Neural progenitor cell (in vitro differentiated cells): ENCODE results near the gene RGSL1. TPM values are rescaled to one million over a fixed set of nuclear protein-coding genes. Genes with fewer than 3 reads are reported as not detected.
A peak's percentile ranks its signal among the peaks of the same experiment; 100 is the strongest.
"Not testable (repeated sequence)": the region's sequence is repeated elsewhere in the genome, so short reads cannot be mapped to it uniquely, and the experiment has no call there.

Source experiments
- DNase-seq: peaks from one replicate; pipeline ENCODE4 v3.0.0-alpha.2; 2016; ENCODE audit warnings: low spot score
- H2AFZ ChIP-seq: fragments of 200-600 bp; sonication (generic); replicated peaks from 2 replicates; pipeline ENCODE4 v1.6.1; 2016; ENCODE audit warnings: antibody characterized with exemption
- H3F3A ChIP-seq: fragments of 200-600 bp; sonication (generic); 2 replicates; pipeline ENCODE4 v1.6.1; 2016; ENCODE audit warnings: antibody characterized with exemption, low read depth
- H3K27ac ChIP-seq: fragments of 200-600 bp; sonication (generic); 2 replicates; pipeline ENCODE4 v1.5.1; 2016; ENCODE audit warnings: mild to moderate bottlenecking
- H3K27me3 ChIP-seq: fragments of 200-600 bp; sonication (generic); 2 replicates; pipeline ENCODE4 v1.6.1; 2016; ENCODE audit warnings: mild to moderate bottlenecking, moderate library complexity
- H3K36me3 ChIP-seq: fragments of 200-600 bp; sonication (generic); 2 replicates; pipeline ENCODE4 v1.5.1; 2016
- H3K4me1 ChIP-seq: fragments of 200-600 bp; sonication (generic); 2 replicates; pipeline ENCODE4 v1.6.1; 2016; ENCODE audit warnings: mixed run types
- H3K4me2 ChIP-seq: fragments of 200-600 bp; sonication (generic); 2 replicates; pipeline ENCODE4 v1.6.1; 2016
- H3K4me3 ChIP-seq: fragments of 200-600 bp; sonication (generic); 2 replicates; pipeline ENCODE4 v1.5.1; 2016
- H3K79me2 ChIP-seq: fragments of 200-600 bp; sonication (generic); 2 replicates; pipeline ENCODE4 v1.6.1; 2016; ENCODE audit warnings: low read depth
- H3K9ac ChIP-seq: fragments of 200-600 bp; sonication (generic); 2 replicates; pipeline ENCODE4 v1.6.1; 2016
- H3K9me3 ChIP-seq: fragments of 200-600 bp; sonication (generic); 2 replicates; pipeline ENCODE4 v1.5.1; 2016; ENCODE audit warnings: low read depth
- H4K20me1 ChIP-seq: fragments of 200-600 bp; sonication (generic); 2 replicates; pipeline ENCODE4 v1.6.1; 2016; ENCODE audit warnings: low read depth
- H3K27ac Mint-ChIP-seq: 3 replicates; pipeline ENCODE4 v1.8.0; 2021; ENCODE audit warnings: mixed read lengths
- H3K27me3 Mint-ChIP-seq: 2 replicates; pipeline ENCODE4 v1.8.0; 2022; ENCODE audit warnings: low read depth, mild to moderate bottlenecking, inconsistent platforms, moderate library complexity, mixed read lengths; ENCODE audit not compliant: insufficient read depth
- H3K36me3 Mint-ChIP-seq: 3 replicates; pipeline ENCODE4 v1.8.0; 2021; ENCODE audit warnings: mixed read lengths
- H3K4me1 Mint-ChIP-seq: 3 replicates; pipeline ENCODE4 v1.8.0; 2021; ENCODE audit warnings: mixed read lengths
- H3K4me3 Mint-ChIP-seq: 3 replicates; pipeline ENCODE4 v1.8.0; 2021; ENCODE audit warnings: mild to moderate bottlenecking, moderate library complexity, mixed read lengths
- H3K9me3 Mint-ChIP-seq: 3 replicates; pipeline ENCODE4 v1.8.0; 2020; ENCODE audit warnings: mixed read lengths
- EZH2 ChIP-seq: fragments of 200-600 bp; sonication (generic); IDR thresholded peaks from 2 replicates; pipeline ENCODE4 v1.6.1; 2017; ENCODE audit warnings: antibody characterized with exemption, mild to moderate bottlenecking, moderate library complexity
- EZH2phosphoT487 ChIP-seq: fragments of 200-600 bp; sonication (generic); IDR thresholded peaks from 2 replicates; pipeline ENCODE4 v1.6.1; 2017; ENCODE audit warnings: antibody characterized with exemption
- total RNA-seq: library from RNA; depleted of rRNA; stranded (reverse); fragments of >200 nt; gene quantifications from 2 replicates; pipeline ENCODE4 v1.2.3, GENCODE V29; 2015; ENCODE audit warnings: low replicate concordance
- TF ChIP-seq, protein P1 (sequence below): fragments of 200-600 bp; sonication (generic); IDR thresholded peaks from 2 replicates; pipeline ENCODE4 v1.5.1; 2017; ENCODE audit warnings: antibody characterized with exemption, mild to moderate bottlenecking

RGSL1 gene
- total RNA-seq, 1 donor from 2014 or later = not detected

DNA sequence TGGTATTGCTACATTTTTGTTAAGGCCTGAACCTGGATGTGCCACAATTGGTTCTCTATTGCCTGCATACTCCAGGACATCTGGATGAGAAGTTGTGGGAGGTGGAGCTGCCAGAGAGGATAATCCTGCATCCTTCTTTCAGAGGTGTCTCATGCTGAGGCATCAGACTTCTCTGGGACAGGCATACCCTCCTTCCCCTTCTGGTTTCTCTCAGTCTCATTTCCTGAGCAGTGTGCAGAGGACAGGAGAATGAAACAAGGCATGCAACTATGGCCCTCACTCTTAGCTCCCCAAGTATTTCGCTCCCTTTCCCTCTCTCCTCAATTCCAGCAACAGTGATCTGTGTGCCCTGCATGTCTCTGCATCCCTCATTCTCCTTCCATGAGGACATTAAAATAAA, 7.6 kb upstream of the RGSL1 start:
- no peaks in the 10 kb centered on the region for H4K20me1 ChIP-seq
- H3K9me3 ChIP-seq = no peaks in the 10 kb centered on the region
- H2AFZ ChIP-seq = no peak overlapping the region
- no peak overlapping the region for H3K27ac ChIP-seq
- TF ChIP-seq EZH2phosphoT487 (no peak), EZH2 (no peak)
- TF ChIP-seq, protein P1, sequence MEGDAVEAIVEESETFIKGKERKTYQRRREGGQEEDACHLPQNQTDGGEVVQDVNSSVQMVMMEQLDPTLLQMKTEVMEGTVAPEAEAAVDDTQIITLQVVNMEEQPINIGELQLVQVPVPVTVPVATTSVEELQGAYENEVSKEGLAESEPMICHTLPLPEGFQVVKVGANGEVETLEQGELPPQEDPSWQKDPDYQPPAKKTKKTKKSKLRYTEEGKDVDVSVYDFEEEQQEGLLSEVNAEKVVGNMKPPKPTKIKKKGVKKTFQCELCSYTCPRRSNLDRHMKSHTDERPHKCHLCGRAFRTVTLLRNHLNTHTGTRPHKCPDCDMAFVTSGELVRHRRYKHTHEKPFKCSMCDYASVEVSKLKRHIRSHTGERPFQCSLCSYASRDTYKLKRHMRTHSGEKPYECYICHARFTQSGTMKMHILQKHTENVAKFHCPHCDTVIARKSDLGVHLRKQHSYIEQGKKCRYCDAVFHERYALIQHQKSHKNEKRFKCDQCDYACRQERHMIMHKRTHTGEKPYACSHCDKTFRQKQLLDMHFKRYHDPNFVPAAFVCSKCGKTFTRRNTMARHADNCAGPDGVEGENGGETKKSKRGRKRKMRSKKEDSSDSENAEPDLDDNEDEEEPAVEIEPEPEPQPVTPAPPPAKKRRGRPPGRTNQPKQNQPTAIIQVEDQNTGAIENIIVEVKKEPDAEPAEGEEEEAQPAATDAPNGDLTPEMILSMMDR = no peak
- H3K4me3 Mint-ChIP-seq = no peak overlapping the region
- peaks cover 13% of the 10 kb centered on the region for H3K9me3 Mint-ChIP-seq
- no peaks in the 10 kb centered on the region for H3K36me3 Mint-ChIP-seq
- H3K79me2 ChIP-seq = no peaks in the 10 kb centered on the region
- no peaks in the 10 kb centered on the region for H3K4me1 ChIP-seq
- no peak for DNase-seq
- no peaks in the 10 kb centered on the region for H3K36me3 ChIP-seq
- H3F3A ChIP-seq = no peaks in the 10 kb centered on the region
- H3K27me3 Mint-ChIP-seq = peaks cover 7% of the 10 kb centered on the region
- H3K4me2 ChIP-seq = no peak overlapping the region
- H3K4me1 Mint-ChIP-seq = no peaks in the 10 kb centered on the region
- no peak overlapping the region for H3K27ac Mint-ChIP-seq
- H3K27me3 ChIP-seq = no peaks in the 10 kb centered on the region
- H3K4me3 ChIP-seq = no peak overlapping the region
- no peak overlapping the region for H3K9ac ChIP-seq

DNA sequence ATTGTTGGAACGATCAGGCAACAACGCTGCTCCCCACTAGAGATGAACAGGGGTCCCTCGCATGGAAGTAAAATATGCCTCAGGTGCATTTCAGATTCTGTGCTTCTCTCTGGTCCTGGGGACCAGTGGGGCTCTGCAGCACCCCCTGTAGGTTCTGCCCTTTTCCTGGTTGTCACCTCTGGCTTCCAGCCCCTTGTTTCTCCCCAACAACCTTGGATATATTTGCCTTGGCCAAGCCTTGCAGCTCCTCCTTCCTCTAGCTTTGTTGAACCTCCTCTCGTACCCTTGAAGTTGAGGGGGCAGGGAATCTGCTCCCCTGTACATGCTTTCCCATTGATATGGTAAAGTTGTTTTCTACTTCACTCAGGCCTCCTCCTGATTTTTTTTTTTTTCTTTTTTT, 5.4 kb upstream of the RGSL1 start:
- Mint-ChIP-seq H3K4me3 (no peak overlapping the region), H3K9me3 (peaks cover 11% of the 10 kb centered on the region), H3K4me1 (no peaks in the 10 kb centered on the region), H3K27me3 (peaks cover 7% of the 10 kb centered on the region), H3K36me3 (no peaks in the 10 kb centered on the region), H3K27ac (no peak overlapping the region)
- Histone ChIP-seq H3K4me2 (no peak overlapping the region), H3K4me3 (no peak overlapping the region), H3K9ac (no peak overlapping the region), H2AFZ (no peak overlapping the region), H3F3A (no peaks in the 10 kb centered on the region), H3K27ac (no peak overlapping the region), H3K79me2 (no peaks in the 10 kb centered on the region), H4K20me1 (no peaks in the 10 kb centered on the region), H3K4me1 (no peaks in the 10 kb centered on the region), H3K9me3 (no peaks in the 10 kb centered on the region), H3K27me3 (no peaks in the 10 kb centered on the region), H3K36me3 (no peaks in the 10 kb centered on the region)
- DNase-seq = no peak
- TF ChIP-seq, protein P1 = no peak
- TF ChIP-seq EZH2phosphoT487 = no peak
- no peak for TF ChIP-seq EZH2

DNA sequence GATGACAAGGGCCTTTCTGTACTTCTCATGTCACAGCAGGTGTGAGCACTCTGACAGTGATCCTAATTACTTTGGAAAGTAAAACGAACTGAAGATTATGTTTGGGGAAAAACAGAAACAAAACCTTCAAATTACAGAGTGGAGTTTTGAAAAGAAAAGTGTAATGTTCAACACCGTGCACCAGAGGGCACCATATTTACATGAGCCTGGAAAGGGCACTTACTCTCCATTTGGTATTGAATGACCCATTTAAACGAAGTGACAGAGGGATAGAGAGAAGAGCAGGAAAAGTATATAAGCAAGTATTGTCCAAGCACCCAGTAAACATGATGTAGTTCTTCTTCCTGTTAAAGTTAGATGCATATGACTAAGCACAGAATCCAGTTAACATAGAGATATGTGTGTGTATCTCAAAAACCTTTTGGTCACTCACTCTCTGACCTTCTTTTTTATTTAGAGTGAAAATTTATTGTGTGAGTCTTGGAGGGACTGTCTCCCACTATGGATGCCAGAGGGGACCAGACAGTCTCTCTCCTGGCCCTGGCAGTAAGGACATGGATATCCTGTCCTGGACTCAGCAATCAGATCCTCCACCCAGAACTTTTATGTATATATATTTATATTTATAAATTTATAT, 3.8 kb upstream of the RGSL1 start:
- Histone ChIP-seq H4K20me1 (no peaks in the 10 kb centered on the region), H3K4me1 (peaks cover 4% of the 10 kb centered on the region), H3K9me3 (no peaks in the 10 kb centered on the region), H3K36me3 (no peaks in the 10 kb centered on the region), H3K9ac (no peak overlapping the region), H3K79me2 (no peaks in the 10 kb centered on the region), H2AFZ (no peak overlapping the region), H3K27me3 (no peaks in the 10 kb centered on the region), H3K4me2 (no peak overlapping the region), H3F3A (no peaks in the 10 kb centered on the region), H3K4me3 (no peak overlapping the region), H3K27ac (no peak overlapping the region)
- peak; percentile 56 for DNase-seq
- no peak for TF ChIP-seq EZH2
- TF ChIP-seq, protein P1 = peak; percentile 79
- H3K27me3 Mint-ChIP-seq = peaks cover 7% of the 10 kb centered on the region
- no peaks in the 10 kb centered on the region for H3K4me1 Mint-ChIP-seq
- H3K36me3 Mint-ChIP-seq = no peaks in the 10 kb centered on the region
- H3K9me3 Mint-ChIP-seq = peaks cover 8% of the 10 kb centered on the region
- H3K4me3 Mint-ChIP-seq = no peak overlapping the region
- H3K27ac Mint-ChIP-seq = no peak overlapping the region

DNA sequence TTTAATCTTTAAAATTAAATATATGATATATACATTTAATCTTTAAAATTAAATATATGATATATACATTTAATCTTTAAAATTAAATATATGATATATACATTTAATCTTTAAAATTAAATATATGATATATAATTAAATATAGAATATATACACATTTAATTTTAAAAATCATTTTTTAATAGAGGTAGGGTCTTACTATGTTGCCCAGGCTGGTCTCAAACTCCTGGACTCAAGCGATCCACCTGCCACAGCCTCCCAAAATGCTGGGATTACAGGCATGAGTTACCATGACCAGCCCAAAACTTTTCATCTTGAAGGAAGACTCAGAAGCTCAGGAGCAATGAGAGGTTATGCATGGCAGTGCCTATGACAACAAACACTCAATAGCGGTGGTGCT, 2.8 kb upstream of the RGSL1 start:
- not testable (repeated sequence) for H3K27me3 Mint-ChIP-seq, H3F3A ChIP-seq, H4K20me1 ChIP-seq, H3K9ac ChIP-seq, H3K36me3 ChIP-seq, H3K4me1 Mint-ChIP-seq, H3K36me3 Mint-ChIP-seq, H3K79me2 ChIP-seq, H3K4me2 ChIP-seq, DNase-seq, H3K9me3 ChIP-seq, H3K4me3 Mint-ChIP-seq, H3K27ac Mint-ChIP-seq, H3K4me1 ChIP-seq, H3K9me3 Mint-ChIP-seq, H2AFZ ChIP-seq, H3K27ac ChIP-seq, H3K4me3 ChIP-seq, H3K27me3 ChIP-seq
